Karpas-422 (cell line): ENCODE data around the gene NRG3. TPM values are rescaled to one million over a fixed set of nuclear protein-coding genes. Genes with fewer than 3 reads are reported as not detected.

Experiments used
- DNase-seq: peaks from one replicate; pipeline ENCODE4 v3.0.0-alpha.2; 2015
- H2AFZ ChIP-seq: fragments of 200-600 bp; sonication (generic); 2 replicates; pipeline ENCODE4 v1.6.1; 2014; ENCODE audit warnings: antibody characterized with exemption, low read length, mixed read lengths
- H3K27ac ChIP-seq: fragments of 200-600 bp; sonication (generic); 2 replicates; pipeline ENCODE4 v1.5.1; 2014; ENCODE audit warnings: mild to moderate bottlenecking, low read length, moderate library complexity
- H3K27me3 ChIP-seq: fragments of 200-600 bp; sonication (generic); 2 replicates; pipeline ENCODE4 v1.6.1; 2014; ENCODE audit warnings: low read length, mixed read lengths
- H3K36me3 ChIP-seq: fragments of 200-600 bp; sonication (generic); 2 replicates; pipeline ENCODE4 v1.6.1; 2014; ENCODE audit warnings: low read length, mixed read lengths; ENCODE audit not compliant: insufficient read depth
- H3K4me1 ChIP-seq: fragments of 200-600 bp; sonication (generic); 2 replicates; pipeline ENCODE4 v1.6.1; 2014; ENCODE audit warnings: mild to moderate bottlenecking, low read length, mixed read lengths
- H3K4me2 ChIP-seq: fragments of 200-600 bp; sonication (generic); 2 replicates; pipeline ENCODE4 v1.6.1; 2014; ENCODE audit warnings: low read length, low read depth, mild to moderate bottlenecking; ENCODE audit not compliant: poor library complexity, severe bottlenecking
- H3K4me3 ChIP-seq: fragments of 200-600 bp; sonication (generic); 2 replicates; pipeline ENCODE4 v1.5.1; 2014; ENCODE audit warnings: mild to moderate bottlenecking, antibody characterized with exemption, low read length, mixed read lengths
- H3K79me2 ChIP-seq: fragments of 200-600 bp; sonication (generic); 2 replicates; pipeline ENCODE4 v1.6.1; 2014; ENCODE audit warnings: mild to moderate bottlenecking, low read length, mixed read lengths
- H3K9ac ChIP-seq: fragments of 200-600 bp; sonication (generic); 2 replicates; pipeline ENCODE4 v1.6.0; 2014; ENCODE audit warnings: low read length
- H3K9me2 ChIP-seq: fragments of 200-600 bp; sonication (generic), shearing (Covaris generic); replicated peaks from 2 replicates; pipeline ENCODE4 v1.6.0; 2014; ENCODE audit warnings: mild to moderate bottlenecking, low read length, moderate library complexity; ENCODE audit not compliant: insufficient read depth
- H3K9me3 ChIP-seq: fragments of 300-700, 200-600 bp; sonication (generic); 2 replicates; pipeline ENCODE4 v1.6.1; 2014; ENCODE audit warnings: low read length, mixed read lengths
- H4K20me1 ChIP-seq: fragments of 200-600 bp; sonication (generic); 2 replicates; pipeline ENCODE4 v1.6.1; 2014; ENCODE audit warnings: mild to moderate bottlenecking, antibody characterized with exemption, low read length, low read depth; ENCODE audit not compliant: insufficient read depth
- total RNA-seq: library from RNA; depleted of rRNA; stranded (reverse); fragments of >200 nt; shearing (Covaris generic); gene quantifications from 2 replicates; pipeline ENCODE4 v1.2.3, GENCODE V29; 2014; ENCODE audit warnings: low replicate concordance

The NRG3 gene
- total RNA-seq, 1 experiment from 2014 or later = not detected

DNA sequence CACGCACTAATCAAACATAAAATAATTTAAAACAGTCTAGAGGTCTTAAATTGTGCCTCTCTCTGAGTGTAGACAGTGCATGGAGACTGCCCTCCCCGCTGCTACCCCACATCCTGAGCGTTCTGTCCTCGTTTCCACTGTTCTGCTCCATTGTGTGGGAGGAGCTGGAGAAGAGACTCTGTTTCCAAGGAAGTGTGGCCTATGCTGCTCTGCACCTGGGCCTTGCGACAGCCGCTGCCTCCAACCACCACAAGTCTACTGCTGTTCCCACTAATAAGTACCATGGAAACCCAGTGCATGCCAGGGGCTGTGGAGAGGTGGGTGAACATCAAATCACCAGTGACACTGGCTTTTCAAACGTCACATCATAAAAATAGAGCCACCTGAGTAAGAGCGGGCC is 19.6 kb downstream of the NRG3 start:
- Histone ChIP-seq H3K9ac (no peak overlapping the region), H3K9me3 (no peaks in the 10 kb centered on the region), H3K4me1 (no peaks in the 10 kb centered on the region), H2AFZ (no peak overlapping the region), H4K20me1 (no peaks in the 10 kb centered on the region), H3K4me3 (no peak overlapping the region), H3K4me2 (no peak overlapping the region), H3K9me2 (no peaks in the 10 kb centered on the region), H3K27ac (no peak overlapping the region), H3K36me3 (no peaks in the 10 kb centered on the region), H3K27me3 (no peaks in the 10 kb centered on the region), H3K79me2 (no peaks in the 10 kb centered on the region)
- DNase-seq = no peak

DNA sequence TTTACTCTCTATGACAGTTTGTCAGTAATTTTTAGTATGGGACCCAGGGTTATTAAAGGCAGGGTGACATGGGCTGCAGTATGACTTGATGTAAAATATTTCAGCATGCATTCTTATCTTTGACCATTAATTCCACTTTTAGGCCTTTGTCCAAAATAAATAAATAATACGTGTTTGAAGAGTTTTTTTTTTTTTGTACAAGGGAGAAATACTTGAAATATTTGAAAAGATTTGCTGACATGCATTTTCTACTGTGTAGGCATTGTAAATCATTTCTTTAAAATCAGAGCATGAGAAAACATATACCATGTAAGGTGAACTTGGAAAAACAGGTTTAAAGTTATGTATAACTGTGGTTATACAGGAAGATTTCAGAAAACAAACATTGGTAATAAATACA is 23.5 kb downstream of the NRG3 start:
- no peak overlapping the region for H3K9ac ChIP-seq
- H3K9me3 ChIP-seq = no peaks in the 10 kb centered on the region
- H2AFZ ChIP-seq = no peak overlapping the region
- no peaks in the 10 kb centered on the region for H3K4me1 ChIP-seq
- no peaks in the 10 kb centered on the region for H4K20me1 ChIP-seq
- H3K36me3 ChIP-seq = no peaks in the 10 kb centered on the region
- H3K27me3 ChIP-seq = no peaks in the 10 kb centered on the region
- no peaks in the 10 kb centered on the region for H3K79me2 ChIP-seq
- H3K4me3 ChIP-seq = no peak overlapping the region
- DNase-seq = no peak
- H3K27ac ChIP-seq = no peak overlapping the region
- H3K4me2 ChIP-seq = no peak overlapping the region
- H3K9me2 ChIP-seq = no peaks in the 10 kb centered on the region

DNA sequence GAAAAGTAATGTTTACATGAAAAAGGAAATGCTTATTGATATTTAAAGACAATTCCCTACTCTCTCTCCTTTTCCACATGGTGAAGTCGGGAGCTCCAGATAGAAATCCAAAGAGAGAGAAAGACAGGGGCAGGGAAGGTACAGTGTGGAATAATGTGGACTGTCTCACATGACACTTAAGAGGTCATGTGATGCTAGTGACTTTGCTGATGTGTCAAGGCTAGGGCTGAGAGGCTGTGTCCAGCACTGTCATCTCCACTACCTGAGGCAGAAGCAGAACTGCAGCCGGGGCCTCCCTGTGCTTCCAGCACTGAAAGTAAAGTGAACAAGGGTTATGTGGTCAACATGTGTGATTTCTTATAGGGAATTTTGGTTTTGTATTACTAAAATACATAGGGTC is 26.0 kb downstream of the NRG3 start:
- Histone ChIP-seq H4K20me1 (no peaks in the 10 kb centered on the region), H2AFZ (no peak overlapping the region), H3K9me2 (no peaks in the 10 kb centered on the region), H3K4me2 (no peak overlapping the region), H3K36me3 (no peaks in the 10 kb centered on the region), H3K9ac (no peak overlapping the region), H3K4me1 (no peaks in the 10 kb centered on the region), H3K79me2 (no peaks in the 10 kb centered on the region), H3K9me3 (no peaks in the 10 kb centered on the region), H3K27me3 (no peaks in the 10 kb centered on the region), H3K27ac (no peak overlapping the region), H3K4me3 (no peak overlapping the region)
- DNase-seq = no peak

DNA sequence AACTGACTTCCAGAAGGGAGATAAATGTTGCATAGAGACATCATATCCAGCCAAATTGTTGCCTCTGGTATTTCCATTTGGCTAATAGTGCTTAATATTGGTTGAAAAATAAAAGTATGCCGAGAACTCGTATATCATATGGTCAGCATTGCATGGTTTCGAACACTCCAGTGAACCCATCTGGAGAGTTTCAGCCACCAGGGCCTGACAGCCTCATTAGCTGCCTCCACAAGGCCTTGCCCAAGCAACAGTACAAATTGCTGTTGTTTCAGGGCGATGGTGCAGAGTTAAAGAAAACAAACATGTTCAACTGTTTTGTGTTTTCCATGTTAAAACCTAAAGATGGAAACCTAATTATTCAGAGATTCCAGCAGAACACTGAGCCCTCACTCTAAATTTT is 28.5 kb downstream of the NRG3 start:
- H4K20me1 ChIP-seq = no peaks in the 10 kb centered on the region
- no peak overlapping the region for H2AFZ ChIP-seq
- no peak overlapping the region for H3K4me3 ChIP-seq
- H3K9me3 ChIP-seq = no peaks in the 10 kb centered on the region
- H3K27me3 ChIP-seq = no peaks in the 10 kb centered on the region
- H3K36me3 ChIP-seq = no peaks in the 10 kb centered on the region
- H3K4me1 ChIP-seq = no peaks in the 10 kb centered on the region
- no peaks in the 10 kb centered on the region for H3K9me2 ChIP-seq
- H3K4me2 ChIP-seq = no peak overlapping the region
- H3K27ac ChIP-seq = no peak overlapping the region
- H3K9ac ChIP-seq = no peak overlapping the region
- DNase-seq = no peak
- H3K79me2 ChIP-seq = no peaks in the 10 kb centered on the region

DNA sequence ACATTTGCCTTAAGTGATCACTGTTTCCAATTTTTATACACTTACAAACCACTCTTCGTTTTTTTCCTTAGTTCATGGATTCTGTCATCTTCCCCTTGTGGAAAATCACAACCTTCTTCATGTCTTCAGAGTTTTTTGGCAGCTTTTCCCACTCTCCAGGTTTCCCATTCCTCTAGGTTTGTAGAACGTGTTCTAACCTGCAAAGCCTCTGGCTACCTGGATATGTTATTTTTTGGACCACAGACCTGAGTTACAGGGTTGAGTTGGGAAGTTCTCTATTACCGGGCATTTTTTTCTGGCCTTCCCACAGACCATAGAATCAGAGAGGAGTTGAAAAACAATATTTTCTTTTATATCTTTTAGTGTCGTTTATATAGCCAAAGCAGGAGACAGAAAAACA is 30.2 kb downstream of the NRG3 start:
- Histone ChIP-seq H3K27ac (no peak overlapping the region), H3K4me3 (no peak overlapping the region), H2AFZ (no peak overlapping the region), H3K36me3 (no peaks in the 10 kb centered on the region), H3K4me1 (no peaks in the 10 kb centered on the region), H4K20me1 (no peaks in the 10 kb centered on the region), H3K4me2 (no peak overlapping the region), H3K9ac (no peak overlapping the region), H3K9me3 (no peaks in the 10 kb centered on the region), H3K79me2 (no peaks in the 10 kb centered on the region), H3K9me2 (no peaks in the 10 kb centered on the region), H3K27me3 (no peaks in the 10 kb centered on the region)
- no peak for DNase-seq

DNA sequence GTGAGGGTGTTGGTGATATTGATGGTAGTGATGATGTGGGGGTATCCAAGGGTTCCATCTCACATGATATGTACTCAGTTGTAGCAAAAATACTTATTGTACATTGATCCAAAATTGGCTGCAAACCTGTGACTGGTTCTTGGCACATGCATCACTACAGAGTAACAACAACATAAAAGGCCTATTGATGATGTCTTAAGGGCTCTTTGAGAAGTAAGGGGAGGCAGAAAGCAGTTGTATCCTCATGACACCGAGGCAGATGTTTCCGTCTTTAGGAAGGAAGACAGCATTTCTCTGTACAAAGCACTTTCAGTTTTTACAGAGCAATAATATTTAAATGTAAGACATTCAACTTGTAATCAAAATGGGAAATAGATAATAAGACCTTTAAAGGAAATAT is 34.5 kb downstream of the NRG3 start:
- Histone ChIP-seq H4K20me1 (no peaks in the 10 kb centered on the region), H3K79me2 (no peaks in the 10 kb centered on the region)

DNA sequence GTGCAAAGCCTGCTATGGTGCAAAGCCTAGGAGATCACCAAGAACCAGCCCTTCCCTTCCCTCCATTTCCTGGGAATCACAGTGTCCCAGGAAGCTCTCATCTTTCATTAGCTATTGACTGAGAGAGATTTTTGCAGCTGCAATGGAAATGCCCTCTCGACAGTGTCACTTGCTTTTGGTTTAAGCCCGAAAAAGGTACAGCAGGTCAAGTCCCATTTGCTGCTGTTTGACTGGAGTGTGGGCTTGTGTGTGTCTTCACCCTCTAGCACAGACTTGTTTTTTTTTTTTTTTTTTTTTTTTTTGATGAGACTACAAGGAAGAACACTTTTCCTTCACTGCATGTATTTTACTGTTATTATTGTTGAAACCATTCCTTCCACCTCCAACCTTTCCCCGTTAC is 36.3 kb downstream of the NRG3 start:
- Histone ChIP-seq H3K9ac (no peak overlapping the region), H3K36me3 (no peaks in the 10 kb centered on the region), H2AFZ (no peak overlapping the region), H3K4me2 (no peak overlapping the region), H3K79me2 (no peaks in the 10 kb centered on the region), H3K9me3 (no peaks in the 10 kb centered on the region), H3K27me3 (no peaks in the 10 kb centered on the region), H3K27ac (no peak overlapping the region), H3K4me1 (no peaks in the 10 kb centered on the region), H3K4me3 (no peak overlapping the region), H4K20me1 (no peaks in the 10 kb centered on the region), H3K9me2 (no peaks in the 10 kb centered on the region)
- DNase-seq = no peak

More for the DNA sequence above, 34.5 kb downstream of the NRG3 start:
- no peaks in the 10 kb centered on the region for H3K27me3 ChIP-seq
- H3K4me2 ChIP-seq = no peak overlapping the region
- H2AFZ ChIP-seq = no peak overlapping the region
- H3K4me3 ChIP-seq = no peak overlapping the region
- DNase-seq = no peak
- no peaks in the 10 kb centered on the region for H3K36me3 ChIP-seq
- H3K9me3 ChIP-seq = no peaks in the 10 kb centered on the region
- H3K9me2 ChIP-seq = no peaks in the 10 kb centered on the region
- H3K9ac ChIP-seq = no peak overlapping the region
- H3K27ac ChIP-seq = no peak overlapping the region
- no peaks in the 10 kb centered on the region for H3K4me1 ChIP-seq

DNA sequence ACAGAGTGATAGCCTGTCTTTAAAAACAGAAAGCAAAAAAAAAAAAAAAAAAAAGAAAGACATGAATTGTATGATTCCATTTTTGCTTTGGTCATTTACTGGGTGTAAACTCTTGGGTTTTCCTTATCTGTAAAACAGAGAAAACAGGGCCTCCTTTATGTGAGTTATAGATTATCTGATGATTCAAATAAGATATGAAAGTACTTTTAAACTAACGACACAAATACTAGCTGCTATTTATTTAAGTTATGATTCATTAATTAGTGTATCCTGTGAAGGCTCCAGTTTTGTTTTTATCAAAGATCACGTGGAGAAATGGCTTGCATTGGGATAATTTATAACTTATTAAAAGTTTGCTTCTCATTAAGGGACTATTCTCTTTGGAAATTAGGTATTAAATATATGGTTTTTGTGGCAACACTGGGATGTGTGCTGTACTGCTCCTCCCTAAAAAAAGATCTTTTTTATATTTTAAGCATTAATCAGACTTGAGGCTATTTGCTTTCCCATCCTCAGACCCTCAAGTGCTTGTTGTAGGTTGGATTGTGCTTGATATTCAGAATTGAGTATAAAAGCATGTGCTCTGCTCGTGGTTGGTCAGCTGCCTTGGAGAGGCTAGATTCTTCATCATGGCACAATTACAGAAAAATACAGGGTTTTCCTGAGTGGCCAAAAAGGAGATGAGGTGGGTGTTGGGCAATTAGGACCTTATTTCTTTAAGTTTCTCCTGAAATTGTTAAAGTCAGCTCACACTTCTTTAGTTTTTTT is 39.9 kb downstream of the NRG3 start:
- Histone ChIP-seq H3K9me3 (no peaks in the 10 kb centered on the region), H3K79me2 (no peaks in the 10 kb centered on the region), H3K36me3 (no peaks in the 10 kb centered on the region), H3K9me2 (no peaks in the 10 kb centered on the region), H3K27ac (no peak overlapping the region), H3K4me3 (no peak overlapping the region), H3K4me1 (no peaks in the 10 kb centered on the region), H3K4me2 (no peak overlapping the region), H3K9ac (no peak overlapping the region), H3K27me3 (no peaks in the 10 kb centered on the region), H4K20me1 (no peaks in the 10 kb centered on the region), H2AFZ (no peak overlapping the region)
- DNase-seq = no peak
